GM20000 (cell line): Measurements from ENCODE around the gene AGPAT2.

Experiments
- DNase-seq: peaks from one replicate; pipeline ENCODE4 v3.0.0; 2012; ENCODE audit warnings: low spot score
- TF ChIP-seq, protein P1 (sequence below): IDR thresholded peaks from 2 replicates; pipeline ENCODE4 v1.5.1; 2012; ENCODE audit warnings: mild to moderate bottlenecking, control low read depth; ENCODE audit errors: extremely low read depth, missing control alignments

AGPAT2 gene

GRCh38 chr9:136654820-136655535 lies 32.3 kb downstream of the AGPAT2 start:
- TF ChIP-seq, protein P1, sequence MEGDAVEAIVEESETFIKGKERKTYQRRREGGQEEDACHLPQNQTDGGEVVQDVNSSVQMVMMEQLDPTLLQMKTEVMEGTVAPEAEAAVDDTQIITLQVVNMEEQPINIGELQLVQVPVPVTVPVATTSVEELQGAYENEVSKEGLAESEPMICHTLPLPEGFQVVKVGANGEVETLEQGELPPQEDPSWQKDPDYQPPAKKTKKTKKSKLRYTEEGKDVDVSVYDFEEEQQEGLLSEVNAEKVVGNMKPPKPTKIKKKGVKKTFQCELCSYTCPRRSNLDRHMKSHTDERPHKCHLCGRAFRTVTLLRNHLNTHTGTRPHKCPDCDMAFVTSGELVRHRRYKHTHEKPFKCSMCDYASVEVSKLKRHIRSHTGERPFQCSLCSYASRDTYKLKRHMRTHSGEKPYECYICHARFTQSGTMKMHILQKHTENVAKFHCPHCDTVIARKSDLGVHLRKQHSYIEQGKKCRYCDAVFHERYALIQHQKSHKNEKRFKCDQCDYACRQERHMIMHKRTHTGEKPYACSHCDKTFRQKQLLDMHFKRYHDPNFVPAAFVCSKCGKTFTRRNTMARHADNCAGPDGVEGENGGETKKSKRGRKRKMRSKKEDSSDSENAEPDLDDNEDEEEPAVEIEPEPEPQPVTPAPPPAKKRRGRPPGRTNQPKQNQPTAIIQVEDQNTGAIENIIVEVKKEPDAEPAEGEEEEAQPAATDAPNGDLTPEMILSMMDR, result no peak
- no peak for DNase-seq

DNA sequence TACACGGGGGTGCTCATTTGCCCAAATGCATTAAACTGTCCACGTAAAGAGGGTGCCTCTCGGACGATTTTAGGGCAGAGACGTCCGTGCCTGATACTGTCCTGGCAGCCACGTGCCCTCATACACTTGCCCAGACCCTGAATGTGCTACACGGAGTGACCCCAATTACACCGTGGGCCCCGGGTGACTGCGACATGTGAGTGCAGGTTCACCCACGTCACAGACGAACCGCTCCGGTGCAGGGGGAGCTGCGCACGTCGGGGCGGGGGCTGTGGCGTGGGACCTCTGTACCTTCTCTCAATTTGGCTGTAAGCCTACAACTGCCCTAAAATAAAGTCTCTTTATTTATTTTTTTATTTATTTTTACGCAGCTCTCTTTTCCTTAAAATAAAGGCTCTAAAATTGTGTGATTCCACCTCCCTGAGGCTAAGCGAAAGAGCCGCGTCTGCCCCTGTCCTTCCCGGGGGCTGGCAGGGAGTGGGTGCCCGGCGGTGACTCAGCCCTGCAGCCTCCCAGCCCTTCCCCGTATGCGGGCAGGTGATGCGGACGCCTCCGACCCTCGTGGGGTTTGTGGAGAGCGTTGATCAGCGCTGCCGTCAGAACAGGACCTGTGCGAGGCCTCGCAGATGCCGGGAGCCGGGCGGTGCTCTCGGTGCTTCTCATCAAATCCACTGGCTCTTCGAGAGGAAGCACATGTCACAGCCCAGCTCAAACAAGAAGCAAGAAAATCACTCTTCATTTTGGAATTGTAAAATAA lies 33.8 kb downstream of the AGPAT2 start:
- no peak for DNase-seq
- TF ChIP-seq, protein P1, result no peak

GRCh38 chr9:136651860-136652259 lies 35.4 kb downstream of the AGPAT2 start:
- TF ChIP-seq, protein P1, result no peak
- DNase-seq, result no peak

DNA sequence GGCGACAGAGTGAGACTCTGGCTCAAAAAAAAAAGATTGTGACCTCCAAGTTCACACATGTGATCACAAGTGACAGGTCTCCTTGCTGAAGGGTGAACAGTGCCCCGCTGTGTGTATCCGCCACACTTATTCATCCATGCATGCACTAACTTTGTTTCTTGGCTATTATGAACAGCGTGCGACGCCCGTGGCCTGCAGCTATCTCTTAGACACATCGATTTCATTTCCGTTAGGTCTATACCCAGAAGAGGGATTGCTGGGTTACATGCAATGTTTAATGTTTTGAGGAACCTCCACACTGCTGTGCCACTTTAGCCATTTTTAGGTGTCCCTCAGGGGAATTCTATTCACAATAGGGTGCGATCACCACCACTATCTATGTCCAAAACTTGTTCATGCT lies 36.6 kb downstream of the AGPAT2 start:
- DNase-seq, result no peak
- TF ChIP-seq, protein P1, result no peak

DNA sequence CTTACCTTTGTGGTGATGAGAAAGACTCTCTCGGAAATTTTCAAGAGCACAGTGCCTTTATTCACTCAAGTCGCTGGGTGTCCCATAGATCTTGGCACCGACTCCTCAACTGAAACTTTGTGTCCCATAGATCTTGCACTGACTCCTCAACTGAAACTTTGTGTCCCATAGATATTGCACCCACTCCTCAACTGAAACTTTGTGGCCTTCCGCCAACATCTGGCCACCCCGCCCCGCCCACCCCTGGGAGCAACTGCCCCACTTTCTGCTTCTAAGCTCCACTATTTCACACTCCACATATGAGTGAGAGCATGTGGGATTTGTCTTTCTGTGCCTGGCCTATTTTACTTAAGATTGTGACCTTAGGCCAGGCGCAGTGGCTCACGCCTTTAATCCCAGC lies 37.2 kb downstream of the AGPAT2 start:
- DNase-seq, result no peak
- TF ChIP-seq, protein P1, result no peak

- no peak for DNase-seq
- TF ChIP-seq, protein P1, result no peak
Observed at GRCh38 chr9:136648751-136649150, 38.5 kb downstream of the AGPAT2 start.
